SU-DHL-6 (cell line): ENCODE results near the gene EED.

ENCODE experiments used
- H2AFZ ChIP-seq: fragments of 200-600 bp; sonication (generic); 2 replicates; pipeline ENCODE4 v1.6.1; 2014; ENCODE audit warnings: low read depth, mild to moderate bottlenecking, moderate library complexity, mixed read lengths, antibody characterized with exemption, low read length; ENCODE audit not compliant: severe bottlenecking
- H3F3A ChIP-seq: fragments of 200-600 bp; shearing (Covaris generic); 2 replicates; pipeline ENCODE4 v1.6.0; 2016; ENCODE audit warnings: antibody characterized with exemption, mild to moderate bottlenecking; ENCODE audit not compliant: insufficient read depth
- H3K27ac ChIP-seq: fragments of 200-600 bp; sonication (generic); 2 replicates; pipeline ENCODE4 v1.5.1; 2016; ENCODE audit warnings: low read depth, mild to moderate bottlenecking, low read length, moderate library complexity, mixed read lengths
- H3K27me3 ChIP-seq: fragments of 200-600 bp; sonication (generic), shearing (Covaris generic); 2 replicates; pipeline ENCODE4 v1.6.0; 2014; ENCODE audit warnings: mild to moderate bottlenecking, low read length
- H3K36me3 ChIP-seq: fragments of 200-600 bp; sonication (generic); 2 replicates; pipeline ENCODE4 v1.6.1; 2014; ENCODE audit warnings: mild to moderate bottlenecking, low read length, mixed read lengths
- H3K4me2 ChIP-seq: fragments of 300-600, 200-600 bp; shearing (Covaris generic), sonication (generic); 2 replicates; pipeline ENCODE4 v1.6.0; 2014; ENCODE audit warnings: low read length, low read depth, mild to moderate bottlenecking; ENCODE audit not compliant: poor library complexity, severe bottlenecking
- H3K4me3 ChIP-seq: fragments of 200-600 bp; sonication (generic); 2 replicates; pipeline ENCODE4 v1.5.1; 2014; ENCODE audit warnings: antibody characterized with exemption, low read length, mild to moderate bottlenecking, mixed read lengths; ENCODE audit not compliant: insufficient read depth, poor library complexity, severe bottlenecking
- H3K79me2 ChIP-seq: fragments of 200-600 bp; sonication (generic); 2 replicates; pipeline ENCODE4 v1.6.1; 2014; ENCODE audit warnings: mild to moderate bottlenecking, low read length, moderate library complexity; ENCODE audit not compliant: insufficient read depth
- H3K9ac ChIP-seq: fragments of 200-600 bp; sonication (generic); 2 replicates; pipeline ENCODE4 v1.7.0; 2014; ENCODE audit warnings: mild to moderate bottlenecking, low read length
- H3K9me2 ChIP-seq: fragments of 200-600 bp; sonication (generic); replicated peaks from 2 replicates; pipeline ENCODE4 v1.6.1; 2014; ENCODE audit warnings: low read length; ENCODE audit not compliant: insufficient read depth
- H3K9me3 ChIP-seq: fragments of 200-600 bp; sonication (generic); 2 replicates; pipeline ENCODE4 v1.6.1; 2014; ENCODE audit warnings: low read length, mixed read lengths; ENCODE audit not compliant: insufficient read depth
- H4K20me1 ChIP-seq: fragments of 200-600 bp; sonication (generic); 2 replicates; pipeline ENCODE4 v1.6.1; 2014; ENCODE audit warnings: low read depth, mild to moderate bottlenecking, antibody characterized with exemption, low read length, moderate library complexity, mixed read lengths
- CTCF ChIP-seq: fragments of 200-600 bp; sonication (generic); IDR thresholded peaks from one replicate; pipeline ENCODE4 v1.5.1; 2017; ENCODE audit warnings: antibody characterized with exemption, mild to moderate bottlenecking, low read length, moderate library complexity; ENCODE audit not compliant: insufficient read depth, poor library complexity, severe bottlenecking
- EZH2phosphoT487 ChIP-seq: fragments of 200-600 bp; sonication (generic), shearing (Covaris generic); conservative IDR thresholded peaks from 2 replicates; pipeline ENCODE4 v1.6.1; 2018; ENCODE audit warnings: mild to moderate bottlenecking, antibody characterized with exemption, low read length, moderate library complexity, mixed read lengths

Gene EED

GRCh38 chr11:86274999-86275398 is 30.4 kb downstream of the EED start:
- TF ChIP-seq EZH2phosphoT487 = no peak
- TF ChIP-seq CTCF = no peak
- Histone ChIP-seq H2AFZ (no peak overlapping the region), H3K9me2 (no peaks in the 10 kb centered on the region), H3K27me3 (no peaks in the 10 kb centered on the region), H3K4me2 (no peak overlapping the region), H3K4me3 (no peak overlapping the region), H3K79me2 (peaks cover 59% of the 10 kb centered on the region), H3F3A (peaks cover 7% of the 10 kb centered on the region; the same call in 1 of the 2 replicates), H3K36me3 (peaks cover 57% of the 10 kb centered on the region), H4K20me1 (0 out of 2 replicates have a peak, but pooled peaks cover 4% of the 10 kb centered on the region), H3K9me3 (no peaks in the 10 kb centered on the region), H3K9ac (no peak overlapping the region), H3K27ac (no peak overlapping the region)

- Histone ChIP-seq H3K36me3 (peaks cover 51% of the 10 kb centered on the region), H3K4me3 (no peak overlapping the region), H2AFZ (no peak overlapping the region), H4K20me1 (0 out of 2 replicates have a peak, but pooled peaks cover 4% of the 10 kb centered on the region), H3K27me3 (no peaks in the 10 kb centered on the region), H3K9me3 (no peaks in the 10 kb centered on the region), H3K79me2 (peaks cover 52% of the 10 kb centered on the region), H3K9ac (no peak overlapping the region), H3K27ac (no peak overlapping the region), H3K9me2 (no peaks in the 10 kb centered on the region), H3F3A (peaks cover 7% of the 10 kb centered on the region; the same call in 1 of the 2 replicates), H3K4me2 (no peak overlapping the region)
- TF ChIP-seq EZH2phosphoT487 (no peak), CTCF (no peak)
Measured at GRCh38 chr11:86275493-86276370, 31.2 kb downstream of the EED start.

GRCh38 chr11:86277741-86278140 is 33.2 kb downstream of the EED start:
- H3K36me3 ChIP-seq = peaks cover 39% of the 10 kb centered on the region

More at GRCh38 chr11:86277741-86278140, 33.2 kb downstream of the EED start:
- Histone ChIP-seq H3K9me2 (no peaks in the 10 kb centered on the region), H3K79me2 (peaks cover 36% of the 10 kb centered on the region), H3F3A (peaks cover 14% of the 10 kb centered on the region), H3K4me3 (no peak overlapping the region), H4K20me1 (0 out of 2 replicates have a peak, but pooled peaks cover 4% of the 10 kb centered on the region), H3K4me2 (no peak overlapping the region), H3K9ac (no peak overlapping the region), H3K27me3 (no peaks in the 10 kb centered on the region), H3K27ac (no peak overlapping the region), H3K9me3 (no peaks in the 10 kb centered on the region), H2AFZ (no peak overlapping the region)
- no peak for TF ChIP-seq CTCF
- TF ChIP-seq EZH2phosphoT487 = no peak
